ENCODE measurements around the gene ATP5F1D. TPM values are rescaled to one million over a fixed set of nuclear protein-coding genes. Genes with fewer than 3 reads are reported as not detected.

Gene ATP5F1D
- total and polyA plus RNA-seq, 2 donors = 47.6 to 150 TPM

GRCh38 chr19:1290703-1291651 is 49.4 kb downstream of the ATP5F1D start:
- Histone ChIP-seq H3K27me3 (ENCODE audit: control insufficient read depth in 2 of 2, insufficient read depth in 1 of 2, low read length in 1 of 2) (peaks cover 51 to 96% of the 10 kb centered on the region in 2 donors), H3K4me3 (ENCODE audit: low read length in 2 of 2) (no peak overlapping the region), H3K4me1 (ENCODE audit: control insufficient read depth in 2 of 2, insufficient read depth in 2 of 2, low read length in 2 of 2) (no peaks in the 10 kb centered on the region), H3K27ac (ENCODE audit: low read depth in 1 of 2, low read length in 1 of 2) (no peak overlapping the region), H3K36me3 (ENCODE audit: control insufficient read depth in 2 of 2, insufficient read depth in 2 of 2, low read length in 1 of 2) (no peaks in the 10 kb centered on the region), H3K9me3 (ENCODE audit: control insufficient read depth in 2 of 2, insufficient read depth in 1 of 2, low read length in 1 of 2) (peaks cover 0 to 3% of the 10 kb centered on the region in 2 donors)
- 84% methylated on average over 40 of the region's 40 CpGs for WGBS
- DNase-seq (ENCODE audit: low read depth in 6 of 9, low spot score in 9 of 9) = no peak

- H3K27me3 ChIP-seq (ENCODE audit: control insufficient read depth in 2 of 2, insufficient read depth in 1 of 2, low read length in 1 of 2) = peaks cover 44 to 99% of the 10 kb centered on the region in 2 donors
- 78% methylated on average over 25 of the region's 25 CpGs for WGBS
- DNase-seq (ENCODE audit: low read depth in 6 of 9, low spot score in 9 of 9) = no peak
Observed at GRCh38 chr19:1291761-1292418, 50.3 kb downstream of the ATP5F1D start.

DNA sequence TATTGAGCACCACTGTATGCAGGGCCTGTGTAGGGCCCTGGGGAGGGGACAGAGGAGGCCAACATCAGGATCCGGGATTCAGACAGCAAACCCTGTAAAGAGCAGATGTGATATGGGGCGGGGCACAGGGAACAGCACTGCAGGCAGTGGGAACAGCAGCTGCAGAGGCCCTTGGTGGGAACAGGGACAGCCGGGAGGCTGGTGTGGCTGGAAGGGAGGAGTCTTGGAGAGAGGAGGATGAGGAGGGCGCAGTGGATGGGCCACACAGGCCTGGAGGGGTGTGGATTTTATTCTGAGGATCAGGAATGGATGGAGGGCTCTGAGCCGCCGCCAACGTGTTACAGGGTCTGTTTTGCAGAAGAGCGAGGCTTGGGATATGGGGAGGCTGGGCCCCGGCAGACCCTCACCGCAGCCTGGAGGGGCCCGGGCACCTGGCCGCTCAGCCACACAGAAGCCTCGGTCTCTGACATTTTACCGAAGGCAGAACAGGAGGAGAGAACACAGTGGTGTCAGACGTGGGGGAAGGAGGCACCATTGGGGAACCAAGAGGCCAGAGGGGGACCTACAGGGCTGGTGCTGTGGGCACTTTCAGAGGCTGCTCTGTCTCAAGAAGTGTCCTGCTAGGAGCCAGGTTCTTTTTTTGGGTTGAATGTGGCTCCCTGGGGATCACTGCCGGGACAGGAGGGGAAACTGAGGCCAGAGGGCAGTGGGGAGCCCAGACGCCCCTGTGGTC is 51.0 kb downstream of the ATP5F1D start:
- H3K36me3 ChIP-seq (ENCODE audit: control insufficient read depth in 2 of 2, insufficient read depth in 2 of 2, low read length in 1 of 2) = no peaks in the 10 kb centered on the region
- H3K4me1 ChIP-seq (ENCODE audit: control insufficient read depth in 2 of 2, insufficient read depth in 2 of 2, low read length in 2 of 2) = no peaks in the 10 kb centered on the region
- 89% methylated on average over 17 of the region's 17 CpGs for WGBS
- no peak overlapping the region for H3K27ac ChIP-seq (ENCODE audit: low read depth in 1 of 2, low read length in 1 of 2)
- no peak overlapping the region for H3K4me3 ChIP-seq (ENCODE audit: low read length in 2 of 2)
- H3K27me3 ChIP-seq (ENCODE audit: control insufficient read depth in 2 of 2, insufficient read depth in 1 of 2, low read length in 1 of 2) = peaks cover 37 to 97% of the 10 kb centered on the region in 2 donors
- no peak for DNase-seq (ENCODE audit: low read depth in 6 of 9, low spot score in 9 of 9)
- no peaks in the 10 kb centered on the region for H3K9me3 ChIP-seq (ENCODE audit: control insufficient read depth in 2 of 2, insufficient read depth in 1 of 2, low read length in 1 of 2)

More at GRCh38 chr19:1291761-1292418, 50.3 kb downstream of the ATP5F1D start:
- no peaks in the 10 kb centered on the region for H3K9me3 ChIP-seq (ENCODE audit: control insufficient read depth in 2 of 2, insufficient read depth in 1 of 2, low read length in 1 of 2)
- no peak overlapping the region for H3K4me3 ChIP-seq (ENCODE audit: low read length in 2 of 2)
- H3K36me3 ChIP-seq (ENCODE audit: control insufficient read depth in 2 of 2, insufficient read depth in 2 of 2, low read length in 1 of 2) = no peaks in the 10 kb centered on the region
- H3K27ac ChIP-seq (ENCODE audit: low read depth in 1 of 2, low read length in 1 of 2) = no peak overlapping the region
- no peaks in the 10 kb centered on the region for H3K4me1 ChIP-seq (ENCODE audit: control insufficient read depth in 2 of 2, insufficient read depth in 2 of 2, low read length in 2 of 2)

DNA sequence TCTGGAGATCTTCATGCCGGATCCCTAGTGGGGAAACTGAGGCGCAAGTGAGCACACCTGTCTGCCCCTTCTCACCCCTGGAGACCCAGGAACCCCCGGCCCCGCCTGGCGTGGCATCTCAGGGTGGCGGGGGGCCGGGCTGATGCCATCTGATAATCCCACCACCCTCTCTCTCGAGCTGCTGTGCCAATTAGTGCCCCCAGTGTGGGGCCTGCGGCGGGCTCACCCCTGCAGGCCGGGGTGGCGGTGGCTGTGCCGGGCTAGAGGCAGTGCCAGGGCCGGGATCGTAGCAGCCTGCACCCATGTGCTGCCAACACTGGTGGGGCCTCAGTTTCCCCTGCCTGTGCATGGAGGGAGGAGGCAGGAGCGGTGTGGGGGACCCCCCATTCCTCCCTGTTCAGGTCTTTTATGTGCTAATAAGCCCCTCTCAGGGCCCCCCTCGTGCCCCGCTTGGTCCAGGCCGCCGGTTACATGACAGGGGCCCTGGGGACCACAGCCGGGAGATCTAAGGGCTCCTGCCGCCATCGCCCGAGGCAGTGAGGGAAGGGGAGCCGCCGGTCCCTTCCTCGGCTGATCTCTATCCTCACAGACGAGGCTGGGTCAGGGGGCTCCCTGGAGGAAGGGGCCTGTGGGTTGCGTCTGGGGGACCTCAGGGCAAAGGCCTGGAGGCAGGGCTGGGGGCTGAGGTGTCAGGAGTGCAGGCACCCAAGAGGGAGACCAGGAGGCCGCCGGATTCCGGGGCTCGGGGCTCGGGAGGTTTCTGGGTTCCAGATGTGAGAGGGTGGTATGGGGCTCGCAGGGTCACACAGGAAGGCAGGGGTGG is 52.4 kb downstream of the ATP5F1D start:
- no peak for DNase-seq (ENCODE audit: low read depth in 6 of 9, low spot score in 9 of 9)
- peaks cover 24 to 91% of the 10 kb centered on the region in 2 donors for H3K27me3 ChIP-seq (ENCODE audit: control insufficient read depth in 2 of 2, insufficient read depth in 1 of 2, low read length in 1 of 2)
- H3K36me3 ChIP-seq (ENCODE audit: control insufficient read depth in 2 of 2, insufficient read depth in 2 of 2, low read length in 1 of 2) = no peaks in the 10 kb centered on the region
- no peak overlapping the region for H3K27ac ChIP-seq (ENCODE audit: low read depth in 1 of 2, low read length in 1 of 2)
- WGBS = 81% methylated on average over 35 of the region's 35 CpGs
- H3K9me3 ChIP-seq (ENCODE audit: control insufficient read depth in 2 of 2, insufficient read depth in 1 of 2, low read length in 1 of 2) = no peaks in the 10 kb centered on the region
- H3K4me1 ChIP-seq (ENCODE audit: control insufficient read depth in 2 of 2, insufficient read depth in 2 of 2, low read length in 2 of 2) = no peaks in the 10 kb centered on the region
- no peak overlapping the region for H3K4me3 ChIP-seq (ENCODE audit: low read length in 2 of 2)

Other genes with a start within 250 kb of the ATP5F1D start
- under 0.01 TPM for gene GRIN3B, start 241.3 kb upstream of the ATP5F1D start, total RNA-seq
- gene GRIN3B, start 241.3 kb upstream of the ATP5F1D start, polyA plus RNA-seq = 0.09 TPM
- gene TMEM259, start 220.6 kb upstream of the ATP5F1D start, total RNA-seq = 73.1 TPM
- gene TMEM259, start 220.6 kb upstream of the ATP5F1D start, polyA plus RNA-seq = 359 TPM
- gene RNU6-2, start 220.2 kb upstream of the ATP5F1D start, total RNA-seq = not detected
- gene RNU6-2, start 220.2 kb upstream of the ATP5F1D start, polyA plus RNA-seq = not detected
- gene CNN2, start 215.1 kb upstream of the ATP5F1D start, total RNA-seq = 55.9 TPM
- 127 TPM for gene CNN2, start 215.1 kb upstream of the ATP5F1D start, polyA plus RNA-seq
- 23.4 TPM for gene ABCA7, start 201.6 kb upstream of the ATP5F1D start, total RNA-seq
- gene ABCA7, start 201.6 kb upstream of the ATP5F1D start, polyA plus RNA-seq = 315 TPM
- 118 TPM for gene ARHGAP45, start 174.6 kb upstream of the ATP5F1D start, total RNA-seq
- 295 TPM for gene ARHGAP45, start 174.6 kb upstream of the ATP5F1D start, polyA plus RNA-seq
- gene POLR2E, start 146.4 kb upstream of the ATP5F1D start, total RNA-seq = 79.0 TPM
- gene POLR2E, start 146.4 kb upstream of the ATP5F1D start, polyA plus RNA-seq = 84.0 TPM
- gene GPX4, start 137.8 kb upstream of the ATP5F1D start, total RNA-seq = 194 TPM
- gene GPX4, start 137.8 kb upstream of the ATP5F1D start, polyA plus RNA-seq = 546 TPM
- gene SBNO2, start 67.5 kb upstream of the ATP5F1D start, total RNA-seq = 15.4 TPM
- 62.4 TPM for gene SBNO2, start 67.5 kb upstream of the ATP5F1D start, polyA plus RNA-seq
- gene STK11, start 36.0 kb upstream of the ATP5F1D start, total RNA-seq = 42.5 TPM
- gene STK11, start 36.0 kb upstream of the ATP5F1D start, polyA plus RNA-seq = 60.2 TPM
- gene CBARP, start 3.7 kb upstream of the ATP5F1D start, total RNA-seq = 0.09 TPM
- 0.37 TPM for gene CBARP, start 3.7 kb upstream of the ATP5F1D start, polyA plus RNA-seq
- gene MIDN, start 6.8 kb downstream of the ATP5F1D start, total RNA-seq = 8.7 TPM
- 55.1 TPM for gene MIDN, start 6.8 kb downstream of the ATP5F1D start, polyA plus RNA-seq
- 229 TPM for gene CIRBP, start 27.6 kb downstream of the ATP5F1D start, total RNA-seq
- 693 TPM for gene CIRBP, start 27.6 kb downstream of the ATP5F1D start, polyA plus RNA-seq
- 29.2 TPM for gene FAM174C, start 33.8 kb downstream of the ATP5F1D start, total RNA-seq
- gene FAM174C, start 33.8 kb downstream of the ATP5F1D start, polyA plus RNA-seq = 62.2 TPM
- 0.09 TPM for gene EFNA2, start 44.1 kb downstream of the ATP5F1D start, total RNA-seq
- 0.21 TPM for gene EFNA2, start 44.1 kb downstream of the ATP5F1D start, polyA plus RNA-seq
- gene NDUFS7, start 142.2 kb downstream of the ATP5F1D start, total RNA-seq = 86.7 TPM
- gene NDUFS7, start 142.2 kb downstream of the ATP5F1D start, polyA plus RNA-seq = 61.8 TPM
- 27.7 TPM for gene GAMT, start 159.8 kb downstream of the ATP5F1D start, total RNA-seq
- 19.1 TPM for gene GAMT, start 159.8 kb downstream of the ATP5F1D start, polyA plus RNA-seq
- 67.8 TPM for gene DAZAP1, start 165.8 kb downstream of the ATP5F1D start, total RNA-seq
- gene DAZAP1, start 165.8 kb downstream of the ATP5F1D start, polyA plus RNA-seq = 112 TPM
- gene RPS15, start 196.6 kb downstream of the ATP5F1D start, total RNA-seq = 789 TPM
- gene RPS15, start 196.6 kb downstream of the ATP5F1D start, polyA plus RNA-seq = 3,095 TPM
- gene APC2, start 208.4 kb downstream of the ATP5F1D start, total RNA-seq = 0.05 TPM
- 0.11 TPM for gene APC2, start 208.4 kb downstream of the ATP5F1D start, polyA plus RNA-seq
- gene C19orf25, start 237.5 kb downstream of the ATP5F1D start, total RNA-seq = 22.8 TPM
- 38.1 TPM for gene C19orf25, start 237.5 kb downstream of the ATP5F1D start, polyA plus RNA-seq
- 4.9 TPM for gene PCSK4, start 248.6 kb downstream of the ATP5F1D start, total RNA-seq
- 11.5 TPM for gene PCSK4, start 248.6 kb downstream of the ATP5F1D start, polyA plus RNA-seq
- 0.66 TPM for gene REEP6, start 249.4 kb downstream of the ATP5F1D start, total RNA-seq
- gene REEP6, start 249.4 kb downstream of the ATP5F1D start, polyA plus RNA-seq = 1.9 TPM

All from thymus (tissue), 11 donors.